Astrocyte (in vitro differentiated cells and primary cell): ENCODE data around the gene F11R.

Experiments
- CTCF ChIP-seq: IDR thresholded peaks from 2 replicates; pipeline ENCODE4 v1.5.1; 2011; ENCODE audit warnings: low read depth, mild to moderate bottlenecking, inconsistent platforms, low read length, moderate library complexity; ENCODE audit not compliant: insufficient read depth
- EZH2 ChIP-seq: IDR thresholded peaks from 2 replicates; pipeline ENCODE4 v1.6.1; 2012; ENCODE audit warnings: mild to moderate bottlenecking, low read length, inconsistent platforms; ENCODE audit not compliant: insufficient read depth

GRCh38 chr1:161008869-161009510 lies 12.0 kb downstream of the F11R start:
- TF ChIP-seq CTCF (no peak), EZH2 (no peak)
